ENCODE data around the gene LCN12. TPM values are rescaled to one million over a fixed set of nuclear protein-coding genes. Genes with fewer than 3 reads are reported as not detected.

The LCN12 gene
- polyA plus RNA-seq, 1 donor (not counting 4 experiments of a cell fraction or from before 2014, with no cell fraction given) = not detected

- H3K9ac ChIP-seq (ENCODE audit: control insufficient read depth, extremely low read depth, insufficient read depth, low read length) = no peak overlapping the region
- dilution Hi-C loops (cut with MboI; ENCODE audit: extremely low pct_ligation_motif_present, low sequenced_read_pairs) = no loop called here
- FAIRE-seq (no peak), DNase-seq (ENCODE audit: low read depth, low spot score) (no peak)
- no peaks in the 10 kb centered on the region for H3K27me3 ChIP-seq (ENCODE audit: control insufficient read depth, extremely low read depth, insufficient read depth, low read length)
- peak overlapping the region; percentile 27 for H3K4me2 ChIP-seq (ENCODE audit: control insufficient read depth, extremely low read depth, insufficient read depth, low read depth, low read length)
- H3K4me1 ChIP-seq (ENCODE audit: control insufficient read depth, extremely low read depth, insufficient read depth, low read length) = peaks cover 45% of the 10 kb centered on the region
- H3K9me3 ChIP-seq (ENCODE audit: control insufficient read depth, low read depth, low read length) = no peaks in the 10 kb centered on the region
- TF ChIP-seq EZH2 (IDR thresholded peaks at IDR 0.05; ENCODE audit: low read length) = no peak
- TF ChIP-seq, protein P1, sequence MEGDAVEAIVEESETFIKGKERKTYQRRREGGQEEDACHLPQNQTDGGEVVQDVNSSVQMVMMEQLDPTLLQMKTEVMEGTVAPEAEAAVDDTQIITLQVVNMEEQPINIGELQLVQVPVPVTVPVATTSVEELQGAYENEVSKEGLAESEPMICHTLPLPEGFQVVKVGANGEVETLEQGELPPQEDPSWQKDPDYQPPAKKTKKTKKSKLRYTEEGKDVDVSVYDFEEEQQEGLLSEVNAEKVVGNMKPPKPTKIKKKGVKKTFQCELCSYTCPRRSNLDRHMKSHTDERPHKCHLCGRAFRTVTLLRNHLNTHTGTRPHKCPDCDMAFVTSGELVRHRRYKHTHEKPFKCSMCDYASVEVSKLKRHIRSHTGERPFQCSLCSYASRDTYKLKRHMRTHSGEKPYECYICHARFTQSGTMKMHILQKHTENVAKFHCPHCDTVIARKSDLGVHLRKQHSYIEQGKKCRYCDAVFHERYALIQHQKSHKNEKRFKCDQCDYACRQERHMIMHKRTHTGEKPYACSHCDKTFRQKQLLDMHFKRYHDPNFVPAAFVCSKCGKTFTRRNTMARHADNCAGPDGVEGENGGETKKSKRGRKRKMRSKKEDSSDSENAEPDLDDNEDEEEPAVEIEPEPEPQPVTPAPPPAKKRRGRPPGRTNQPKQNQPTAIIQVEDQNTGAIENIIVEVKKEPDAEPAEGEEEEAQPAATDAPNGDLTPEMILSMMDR (optimal IDR thresholded peaks at IDR 0.05 in 1 of 3, IDR thresholded peaks at IDR 0.05 in 1 of 3, conservative IDR thresholded peaks at IDR 0.05 in 1 of 3; ENCODE audit: extremely low read depth in 1 of 3, insufficient read depth in 2 of 3, low read length in 3 of 3) = no peak
- H3K27ac ChIP-seq (ENCODE audit: control insufficient read depth, insufficient read depth, low read length) = no peak overlapping the region
- H3K79me2 ChIP-seq (ENCODE audit: control insufficient read depth, insufficient read depth, low read length) = no peaks in the 10 kb centered on the region
- H3K4me3 ChIP-seq (ENCODE audit: control insufficient read depth in 2 of 3, extremely low read depth in 1 of 3, insufficient read depth in 2 of 3, low read depth in 1 of 3, low read length in 3 of 3) = peak overlapping the region in 1 of 3 experiments; percentile 36
- H2AFZ ChIP-seq (ENCODE audit: control insufficient read depth, low read length) = no peak overlapping the region
- peaks cover 0 to 10% of the 10 kb centered on the region in 2 experiments for H3K36me3 ChIP-seq (ENCODE audit: control insufficient read depth in 2 of 2, extremely low read depth in 1 of 2, insufficient read depth in 2 of 2, low read length in 2 of 2)
- no peaks in the 10 kb centered on the region for H3K9me1 ChIP-seq (ENCODE audit: control insufficient read depth, extremely low read depth, insufficient read depth, low read length)
- peaks cover 3% of the 10 kb centered on the region for H4K20me1 ChIP-seq (ENCODE audit: control insufficient read depth, extremely low read depth, insufficient read depth, low read length)
These were observed 42.8 kb downstream of the LCN12 start for GRCh38 chr9:136994888-136995230.

DNA sequence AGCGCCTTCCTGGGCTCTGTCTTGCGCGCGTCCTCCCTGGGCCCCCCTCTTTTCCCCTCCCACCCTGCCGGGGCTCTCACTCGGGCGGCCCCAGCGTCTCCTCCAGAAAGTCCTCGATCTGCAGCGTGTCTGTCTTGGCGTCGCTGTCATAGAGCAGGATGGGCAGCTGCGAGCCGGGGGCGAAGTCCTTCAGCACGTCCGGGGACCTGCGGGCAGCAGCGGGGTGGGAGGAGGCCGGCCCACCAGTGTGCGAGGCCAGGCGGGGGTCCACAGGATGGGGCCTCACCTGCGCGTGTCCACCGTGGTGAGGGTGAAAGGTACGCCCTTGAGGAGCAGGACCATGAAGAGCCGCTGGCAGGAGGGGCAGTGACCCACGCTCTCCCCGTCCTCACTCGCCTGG lies 43.3 kb downstream of the LCN12 start:
- Histone ChIP-seq H3K9ac (ENCODE audit: control insufficient read depth, extremely low read depth, insufficient read depth, low read length) (no peak overlapping the region), H3K4me1 (ENCODE audit: control insufficient read depth, extremely low read depth, insufficient read depth, low read length) (peaks cover 50% of the 10 kb centered on the region), H3K4me2 (ENCODE audit: control insufficient read depth, extremely low read depth, insufficient read depth, low read depth, low read length) (no peak overlapping the region)

More for the DNA sequence above, 43.3 kb downstream of the LCN12 start:
- Histone ChIP-seq H3K9me3 (ENCODE audit: control insufficient read depth, low read depth, low read length) (no peaks in the 10 kb centered on the region), H2AFZ (ENCODE audit: control insufficient read depth, low read length) (no peak overlapping the region), H3K79me2 (ENCODE audit: control insufficient read depth, insufficient read depth, low read length) (no peaks in the 10 kb centered on the region), H4K20me1 (ENCODE audit: control insufficient read depth, extremely low read depth, insufficient read depth, low read length) (peaks cover 3% of the 10 kb centered on the region), H3K27me3 (ENCODE audit: control insufficient read depth, extremely low read depth, insufficient read depth, low read length) (no peaks in the 10 kb centered on the region), H3K27ac (ENCODE audit: control insufficient read depth, insufficient read depth, low read length) (no peak overlapping the region), H3K36me3 (ENCODE audit: control insufficient read depth in 2 of 2, extremely low read depth in 1 of 2, insufficient read depth in 2 of 2, low read length in 2 of 2) (peaks cover 0 to 10% of the 10 kb centered on the region in 2 experiments), H3K9me1 (ENCODE audit: control insufficient read depth, extremely low read depth, insufficient read depth, low read length) (no peaks in the 10 kb centered on the region), H3K4me3 (ENCODE audit: control insufficient read depth in 2 of 3, extremely low read depth in 1 of 3, insufficient read depth in 2 of 3, low read depth in 1 of 3, low read length in 3 of 3) (peak overlapping the region in 1 of 3 experiments; percentile 36)
- dilution Hi-C loops (cut with MboI; ENCODE audit: extremely low pct_ligation_motif_present, low sequenced_read_pairs) = no loop called here
- TF ChIP-seq EZH2 (IDR thresholded peaks at IDR 0.05; ENCODE audit: low read length) = no peak
- TF ChIP-seq, protein P1 (optimal IDR thresholded peaks at IDR 0.05 in 1 of 3, IDR thresholded peaks at IDR 0.05 in 1 of 3, conservative IDR thresholded peaks at IDR 0.05 in 1 of 3; ENCODE audit: extremely low read depth in 1 of 3, insufficient read depth in 2 of 3, low read length in 3 of 3) = no peak
- FAIRE-seq (no peak), DNase-seq (ENCODE audit: low read depth, low spot score) (no peak)
